Activated CD8-positive, alpha-beta T cell treated with anti-CD3 and anti-CD28 coated beads for 36 hours (primary cell): ENCODE measurements around the gene CEP95. TPM values are rescaled to one million over a fixed set of nuclear protein-coding genes. Genes with fewer than 3 reads are reported as not detected.
"Not testable (repeated sequence)": the region's sequence is repeated elsewhere in the genome, so short reads cannot be mapped to it uniquely, and the experiment has no call there.

Experiments used
- ATAC-seq: fragments of 200-7000 bp; cut with Tn5 transposase; one replicate; pipeline ENCODE4 v1.10.0; 2021; ENCODE audit warnings: mild to moderate bottlenecking, moderate library complexity
- CTCF ChIA-PET: fragments of 350-600 bp; sonication (Branson Sonifier 250); formaldehyde crosslinking; loops from one replicate; lab custom pipeline; 2021; ENCODE audit warnings: antibody characterized with exemption; lab: Charles Lee
- POLR2A ChIA-PET: fragments of 350-600 bp; sonication (Branson Sonifier 250); formaldehyde crosslinking; loops from one replicate; lab custom pipeline; 2021; ENCODE audit warnings: antibody characterized with exemption; lab: Charles Lee
- DNase-seq: peaks from one replicate; pipeline ENCODE4 v3.0.0-alpha.2; 2020
- H3K27ac Mint-ChIP-seq: one replicate; pipeline ENCODE4 v1.8.0; 2021; ENCODE audit warnings: mild to moderate bottlenecking, mixed read lengths
- H3K27me3 Mint-ChIP-seq: one replicate; pipeline ENCODE4 v1.8.0; 2021; ENCODE audit warnings: mixed read lengths
- H3K36me3 Mint-ChIP-seq: one replicate; pipeline ENCODE4 v1.8.0; 2021; ENCODE audit warnings: low read depth, mixed read lengths
- H3K4me1 Mint-ChIP-seq: one replicate; pipeline ENCODE4 v1.8.0; 2021; ENCODE audit warnings: low read depth, mixed read lengths
- H3K4me3 Mint-ChIP-seq: one replicate; pipeline ENCODE4 v1.8.0; 2021; ENCODE audit warnings: mild to moderate bottlenecking, moderate library complexity, mixed read lengths
- H3K9me3 Mint-ChIP-seq: one replicate; pipeline ENCODE4 v1.8.0; 2021; ENCODE audit warnings: mixed read lengths
- CTCF ChIP-seq: fragments of 200-600 bp; IDR thresholded peaks from one replicate; pipeline ENCODE4 v1.8.0; 2022; ENCODE audit warnings: antibody characterized with exemption, mild to moderate bottlenecking
- intact Hi-C: fragments of 100-400 bp; cut with micrococcal nuclease; formaldehyde crosslinking; loops from one replicate; pipeline ENCODE4 v1.10.0; 2022
- total RNA-seq, 2 experiments: library from RNA; stranded (reverse); gene quantifications; one replicate each; pipeline ENCODE4 v1.2.3, GENCODE V29; 2021

CEP95 gene, protein sequence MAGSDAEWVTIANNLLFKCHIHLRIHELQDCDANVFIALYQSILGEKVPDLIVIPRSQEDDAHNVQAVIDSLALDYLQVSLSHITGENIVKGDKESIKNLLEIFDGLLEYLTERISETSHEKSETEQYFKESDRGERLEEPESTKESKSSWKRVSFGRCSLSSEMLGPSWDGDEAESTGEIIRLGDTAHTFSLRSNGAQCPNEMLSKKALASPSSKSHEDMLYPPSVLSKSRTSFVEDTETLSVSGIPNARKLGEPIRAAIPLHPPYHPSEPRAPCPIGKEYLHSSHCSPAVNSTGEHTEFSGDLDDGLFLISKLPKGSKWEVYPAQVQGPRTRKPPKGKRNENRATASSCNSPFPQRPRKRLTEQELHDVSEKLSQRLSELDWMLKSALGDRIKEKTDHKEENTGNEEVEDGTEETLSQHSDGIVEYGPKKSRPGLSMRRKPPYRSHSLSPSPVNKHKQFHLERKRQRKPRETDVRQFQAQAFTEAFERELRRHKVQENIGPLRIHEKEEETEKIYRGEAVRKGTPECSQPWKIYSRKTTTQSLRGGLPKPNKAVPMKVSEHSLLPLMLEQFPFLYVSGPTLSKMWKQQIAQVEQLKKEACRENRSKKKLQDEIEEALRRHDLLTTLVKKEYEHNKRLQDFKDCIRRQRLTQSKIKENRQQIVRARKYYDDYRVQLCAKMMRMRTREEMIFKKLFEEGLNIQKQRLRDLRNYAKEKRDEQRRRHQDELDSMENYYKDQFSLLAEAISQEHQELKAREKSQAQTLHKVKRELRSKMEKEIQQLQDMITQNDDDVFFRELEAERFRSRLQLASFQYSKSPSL
- total RNA-seq = 10 to 100 TPM; 45.2 to 45.7 TPM

- POLR2A ChIA-PET = interaction anchor here (0.6 to 4.8 kb wide), 29 partner anchors 9 to 806 kb away, joined by 3 to 143 read pairs (median 4); partner anchors contain the start of genes POLG2 and SMURF2
- H3K36me3 Mint-ChIP-seq = peaks cover 65% of the 10 kb centered on the region
- intact Hi-C loops = loop anchor here (5.0 kb wide), 1 partner anchor 151 kb away; no protein-coding TSS in a partner anchor
- H3K27me3 Mint-ChIP-seq = no peaks in the 10 kb centered on the region
- TF ChIP-seq CTCF = no peak
- H3K27ac Mint-ChIP-seq = peak within 1 kb of the TSS; percentile 99
- CTCF ChIA-PET = interaction anchor here (1.1 to 3.2 kb wide), 8 partner anchors 9 to 142 kb away, joined by 3 to 32 read pairs (median 8); partner anchors contain the start of gene POLG2
- peak within 1 kb of the TSS; percentile 91 for H3K4me3 Mint-ChIP-seq
- H3K4me1 Mint-ChIP-seq = peaks cover 53% of the 10 kb centered on the region
- H3K9me3 Mint-ChIP-seq = no peaks in the 10 kb centered on the region
- DNase-seq (peak; percentile 98), ATAC-seq (peak; percentile 70)
These were observed at the start of gene CEP95 for GRCh38 chr17:64506576-64507412. TSS of gene CEP95 (plus strand) at chr17:64506977. CDS start at chr17:64507098, 121 bp downstream.

GRCh38 chr17:64457156-64457555 lies 49.6 kb upstream of the CEP95 start:
- Mint-ChIP-seq H3K27me3 (no peaks in the 10 kb centered on the region), H3K4me3 (no peak overlapping the region), H3K27ac (no peak overlapping the region), H3K9me3 (peaks cover 2% of the 10 kb centered on the region), H3K4me1 (peaks cover 9% of the 10 kb centered on the region), H3K36me3 (no peaks in the 10 kb centered on the region)
- no peak for TF ChIP-seq CTCF
- POLR2A ChIA-PET = interaction anchor here (1.5 kb wide), 1 partner anchor 50 kb away, joined by 4 read pairs; the partner anchor contains the start of gene CEP95
- ATAC-seq (no peak), DNase-seq (no peak)
- intact Hi-C loops = no loop called here
- CTCF ChIA-PET = interaction anchor here (1.2 kb wide), 1 partner anchor 324 kb away, joined by 3 read pairs; no protein-coding TSS in a partner anchor

DNA sequence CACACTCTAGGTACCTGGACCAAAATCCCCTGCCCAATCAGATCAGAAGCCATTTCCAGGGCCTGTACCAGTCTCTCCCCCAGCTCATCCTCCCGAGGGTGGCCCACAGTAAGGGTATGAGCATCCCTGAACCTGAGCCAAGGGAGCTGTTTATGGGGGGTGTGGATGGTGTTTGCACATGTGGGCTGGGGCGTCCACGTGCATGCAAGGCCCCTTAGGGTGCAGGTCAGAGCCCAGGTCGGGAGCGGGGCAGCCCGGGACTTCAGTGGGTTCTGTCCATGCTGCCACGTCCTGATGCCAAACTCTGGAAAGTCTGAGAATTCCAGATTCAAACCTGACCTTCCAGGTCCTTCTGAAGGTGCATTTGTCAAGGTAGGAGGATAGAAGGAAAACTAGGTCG lies 48.0 kb upstream of the CEP95 start:
- TF ChIP-seq CTCF = no peak
- peaks cover 2% of the 10 kb centered on the region for H3K9me3 Mint-ChIP-seq
- H3K4me3 Mint-ChIP-seq = no peak overlapping the region
- no peaks in the 10 kb centered on the region for H3K27me3 Mint-ChIP-seq
- ChIA-PET CTCF (interaction anchor here (3.2 kb wide), 1 partner anchor 39 kb away, joined by 9 read pairs; no protein-coding TSS in a partner anchor), POLR2A (no interaction called here)
- no peaks in the 10 kb centered on the region for H3K36me3 Mint-ChIP-seq
- no peak for ATAC-seq
- DNase-seq = no peak
- peaks cover 9% of the 10 kb centered on the region for H3K4me1 Mint-ChIP-seq
- intact Hi-C loops = no loop called here
- H3K27ac Mint-ChIP-seq = no peak overlapping the region

- Mint-ChIP-seq H3K36me3 (no peaks in the 10 kb centered on the region), H3K27ac (no peak overlapping the region)
These were observed 47.5 kb upstream of the CEP95 start for GRCh38 chr17:64459284-64459747.

GRCh38 chr17:64459818-64460217 lies 47.0 kb upstream of the CEP95 start:
- H3K9me3 Mint-ChIP-seq, H3K27me3 Mint-ChIP-seq: not testable (repeated sequence)

More at GRCh38 chr17:64459284-64459747, 47.5 kb upstream of the CEP95 start:
- Mint-ChIP-seq H3K4me3 (no peak overlapping the region), H3K27me3 (no peaks in the 10 kb centered on the region), H3K9me3 (peaks cover 2% of the 10 kb centered on the region), H3K4me1 (peaks cover 9% of the 10 kb centered on the region)
- DNase-seq = no peak
- CTCF ChIA-PET = interaction anchor here (3.2 kb wide), 1 partner anchor 40 kb away, joined by 9 read pairs; no protein-coding TSS in a partner anchor
- intact Hi-C loops = no loop called here
- POLR2A ChIA-PET = no interaction called here
- peak; percentile 51 for ATAC-seq
- TF ChIP-seq CTCF = no peak

More at GRCh38 chr17:64459818-64460217, 47.0 kb upstream of the CEP95 start:
- DNase-seq, H3K4me3 Mint-ChIP-seq, POLR2A ChIA-PET, intact Hi-C loops, H3K4me1 Mint-ChIP-seq, ATAC-seq, H3K36me3 Mint-ChIP-seq, H3K27ac Mint-ChIP-seq: not testable (repeated sequence)
- CTCF ChIA-PET = interaction anchor here (3.2 kb wide), 1 partner anchor 40 kb away, joined by 9 read pairs; no protein-coding TSS in a partner anchor
